Lung (tissue), 12 donors: Measurements from ENCODE around the gene SPATA31C2. TPM values are rescaled to one million over a fixed set of nuclear protein-coding genes. Genes with fewer than 3 reads are reported as not detected.

Experiments used
- ATAC-seq: fragments of 200-7000 bp; cut with Tn5 transposase; one replicate; pipeline ENCODE4 v1.9.1; 2020; ENCODE audit warnings: moderate number of reproducible peaks; ENCODE audit not compliant: insufficient read depth, low FRiP score
- DNase-seq, 3 donors: peaks; one replicate each; pipeline ENCODE4 v3.0.0-alpha.2; 2013 to 2017
- H3K27ac ChIP-seq, 2 donors: one replicate each; pipeline ENCODE4 v1.5.1; 2013; ENCODE audit warnings: mild to moderate bottlenecking in 2 of 2, moderate library complexity in 2 of 2, control low read depth in 1 of 2, inconsistent platforms in 1 of 2, low read depth in 1 of 2, low read length in 1 of 2
- H3K27me3 ChIP-seq, 3 donors: one replicate each; pipeline ENCODE4 v1.5.1; 2013; ENCODE audit warnings: low read length in 2 of 3; ENCODE audit not compliant: control insufficient read depth in 3 of 3, insufficient read depth in 3 of 3
- H3K36me3 ChIP-seq, 4 donors: one replicate each; pipeline ENCODE4 v1.5.1; 2013; ENCODE audit warnings: low read length in 4 of 4, mild to moderate bottlenecking in 1 of 4, moderate library complexity in 1 of 4; ENCODE audit not compliant: control insufficient read depth in 4 of 4, insufficient read depth in 4 of 4
- H3K4me1 ChIP-seq, 5 donors: one replicate each; pipeline ENCODE4 v1.5.1; 2013; ENCODE audit warnings: low read length in 5 of 5, mild to moderate bottlenecking in 2 of 5, moderate library complexity in 1 of 5; ENCODE audit not compliant: control insufficient read depth in 5 of 5, insufficient read depth in 5 of 5
- H3K4me3 ChIP-seq: one replicate; pipeline ENCODE4 v1.5.1; 2013; ENCODE audit warnings: mild to moderate bottlenecking, control low read depth, moderate library complexity
- H3K9ac ChIP-seq, 2 donors: one replicate each; pipeline ENCODE4 v1.5.1; 2013; ENCODE audit warnings: low read length in 2 of 2, control low read depth in 1 of 2; ENCODE audit not compliant: insufficient read depth in 1 of 2
- H3K9me3 ChIP-seq, 4 donors: one replicate each; pipeline ENCODE4 v1.5.1; 2013; ENCODE audit warnings: low read length in 3 of 4, mild to moderate bottlenecking in 1 of 4, moderate library complexity in 1 of 4; ENCODE audit not compliant: control insufficient read depth in 4 of 4, insufficient read depth in 3 of 4
- WGBS, 2 donors: extraction: QIAGEN DNeasy Blood & Tissue Kit; methylation state at CpG; one replicate each; pipeline ENCODE4 v1.1.7; 2013; 5-methylcytosine and 5-hydroxymethylcytosine counted together
- polyA plus RNA-seq, 2 donors: library from polyadenylated mRNA; stranded (reverse); fragments of 200-250 nt; gene quantifications; one replicate each; pipeline ENCODE4 v1.2.1, GENCODE V29; 2013
- total RNA-seq, 2 donors: library from RNA; depleted of rRNA in 1 of 2; stranded (reverse); fragments of >200 nt in 1 of 2; gene quantifications; one replicate each; pipeline ENCODE4 v1.2.1, GENCODE V29; 2014 to 2021
- TF ChIP-seq, protein P1 (sequence below): IDR thresholded peaks from 2 replicates; pipeline ENCODE4 v1.5.1; 2012; ENCODE audit warnings: mild to moderate bottlenecking; ENCODE audit errors: control extremely low read depth, extremely low read depth
- donor health status: control.
- donor health status: control.
- donor health status: Bipolar disorder and iron deficiency.
- donor health status: healthy.
- donor health status: DM: yes; HTN: yes; CAD: no.

The SPATA31C2 gene
- total and polyA plus RNA-seq, 4 donors = not detected

DNA sequence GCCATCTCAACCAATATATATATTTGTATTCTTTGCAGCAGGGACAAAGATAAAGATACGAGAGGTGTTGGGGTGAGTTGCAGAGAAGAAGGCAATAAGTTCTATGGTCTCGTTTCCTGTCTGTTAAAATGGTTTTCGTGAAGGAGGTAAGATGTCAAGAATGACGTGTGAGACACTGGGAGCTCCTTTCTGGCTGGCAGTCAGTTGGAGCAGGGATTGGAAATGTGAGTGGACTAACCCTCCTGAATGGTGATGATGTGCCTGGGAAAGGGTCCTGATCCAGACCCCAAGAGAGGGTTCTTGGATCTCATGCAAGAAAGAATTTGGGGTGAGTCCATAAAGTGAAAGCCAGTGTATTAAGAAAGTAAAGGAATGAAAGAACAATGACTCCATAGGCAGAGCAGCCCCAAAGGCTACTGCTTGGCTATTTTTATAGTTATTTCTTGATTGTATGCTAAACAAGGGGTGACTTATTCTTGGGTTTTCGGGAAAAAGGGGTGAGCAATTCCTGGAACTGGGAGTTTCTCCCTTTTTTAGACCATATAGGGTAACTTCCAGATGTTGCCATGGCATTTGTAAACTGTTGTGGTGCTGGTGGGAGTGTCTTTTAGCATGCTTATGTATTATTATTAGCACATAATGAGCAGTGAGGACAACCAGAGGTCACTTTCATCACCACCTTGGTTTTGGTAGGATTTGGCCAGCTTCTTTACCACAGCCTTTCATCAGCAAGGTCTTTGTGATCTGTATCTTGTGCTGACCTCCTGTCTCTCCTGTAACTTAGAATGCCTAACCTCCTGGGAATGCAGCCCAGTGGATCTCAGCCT, 53.7 kb downstream of the SPATA31C2 start:
- H3K9me3 ChIP-seq = peaks cover 0 to 3% (median 0%) of the 10 kb centered on the region in 4 donors
- H3K4me1 ChIP-seq = no peaks in the 10 kb centered on the region
- H3K27me3 ChIP-seq = no peaks in the 10 kb centered on the region
- DNase-seq (no peak), ATAC-seq (no peak)
- H3K9ac ChIP-seq = no peak overlapping the region
- no peak overlapping the region for H3K4me3 ChIP-seq
- H3K36me3 ChIP-seq = no peaks in the 10 kb centered on the region
- TF ChIP-seq, protein P1, sequence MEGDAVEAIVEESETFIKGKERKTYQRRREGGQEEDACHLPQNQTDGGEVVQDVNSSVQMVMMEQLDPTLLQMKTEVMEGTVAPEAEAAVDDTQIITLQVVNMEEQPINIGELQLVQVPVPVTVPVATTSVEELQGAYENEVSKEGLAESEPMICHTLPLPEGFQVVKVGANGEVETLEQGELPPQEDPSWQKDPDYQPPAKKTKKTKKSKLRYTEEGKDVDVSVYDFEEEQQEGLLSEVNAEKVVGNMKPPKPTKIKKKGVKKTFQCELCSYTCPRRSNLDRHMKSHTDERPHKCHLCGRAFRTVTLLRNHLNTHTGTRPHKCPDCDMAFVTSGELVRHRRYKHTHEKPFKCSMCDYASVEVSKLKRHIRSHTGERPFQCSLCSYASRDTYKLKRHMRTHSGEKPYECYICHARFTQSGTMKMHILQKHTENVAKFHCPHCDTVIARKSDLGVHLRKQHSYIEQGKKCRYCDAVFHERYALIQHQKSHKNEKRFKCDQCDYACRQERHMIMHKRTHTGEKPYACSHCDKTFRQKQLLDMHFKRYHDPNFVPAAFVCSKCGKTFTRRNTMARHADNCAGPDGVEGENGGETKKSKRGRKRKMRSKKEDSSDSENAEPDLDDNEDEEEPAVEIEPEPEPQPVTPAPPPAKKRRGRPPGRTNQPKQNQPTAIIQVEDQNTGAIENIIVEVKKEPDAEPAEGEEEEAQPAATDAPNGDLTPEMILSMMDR = no peak
- H3K27ac ChIP-seq = no peak overlapping the region
- WGBS, 2 donors = 80 to 89% methylated on average over 5 of the region's 5 CpGs

Other genes starting within 250 kb of the SPATA31C2 start
- gene SPATA31C1, start 220.5 kb downstream of the SPATA31C2 start, total RNA-seq = not detected
- not detected for gene SPATA31C1, start 220.5 kb downstream of the SPATA31C2 start, polyA plus RNA-seq
- gene CDK20, start 163.9 kb downstream of the SPATA31C2 start, total RNA-seq = 10 to 100 TPM in 1 of 2 donors, 1 to 10 TPM in 1; 9.0 to 15.1 TPM
- gene CDK20, start 163.9 kb downstream of the SPATA31C2 start, polyA plus RNA-seq = 1 to 10 TPM; 5.9 to 9.9 TPM
- 100 to 1,000 TPM in 1 of 2 donors, 10 to 100 TPM in 1; 47.3 to 135 TPM for gene SPIN1, start 250.0 kb upstream of the SPATA31C2 start, total RNA-seq
- gene SPIN1, start 250.0 kb upstream of the SPATA31C2 start, polyA plus RNA-seq = 10 to 100 TPM; 22.6 to 23.4 TPM